SU-DHL-6 (cell line): Measurements from ENCODE around the gene PLSCR4.
"Not testable (repeated sequence)": the region's sequence is repeated elsewhere in the genome, so short reads cannot be mapped to it uniquely, and the experiment has no call there.

ENCODE experiments used
- H2AFZ ChIP-seq: fragments of 200-600 bp; sonication (generic); 2 replicates; pipeline ENCODE4 v1.6.1; 2014; ENCODE audit warnings: low read depth, mild to moderate bottlenecking, moderate library complexity, mixed read lengths, antibody characterized with exemption, low read length; ENCODE audit not compliant: severe bottlenecking
- H3F3A ChIP-seq: fragments of 200-600 bp; shearing (Covaris generic); 2 replicates; pipeline ENCODE4 v1.6.0; 2016; ENCODE audit warnings: antibody characterized with exemption, mild to moderate bottlenecking; ENCODE audit not compliant: insufficient read depth
- H3K27ac ChIP-seq: fragments of 200-600 bp; sonication (generic); 2 replicates; pipeline ENCODE4 v1.5.1; 2016; ENCODE audit warnings: low read depth, mild to moderate bottlenecking, low read length, moderate library complexity, mixed read lengths
- H3K27me3 ChIP-seq: fragments of 200-600 bp; sonication (generic), shearing (Covaris generic); 2 replicates; pipeline ENCODE4 v1.6.0; 2014; ENCODE audit warnings: mild to moderate bottlenecking, low read length
- H3K36me3 ChIP-seq: fragments of 200-600 bp; sonication (generic); 2 replicates; pipeline ENCODE4 v1.6.1; 2014; ENCODE audit warnings: mild to moderate bottlenecking, low read length, mixed read lengths
- H3K4me2 ChIP-seq: fragments of 300-600, 200-600 bp; shearing (Covaris generic), sonication (generic); 2 replicates; pipeline ENCODE4 v1.6.0; 2014; ENCODE audit warnings: low read length, low read depth, mild to moderate bottlenecking; ENCODE audit not compliant: poor library complexity, severe bottlenecking
- H3K4me3 ChIP-seq: fragments of 200-600 bp; sonication (generic); 2 replicates; pipeline ENCODE4 v1.5.1; 2014; ENCODE audit warnings: antibody characterized with exemption, low read length, mild to moderate bottlenecking, mixed read lengths; ENCODE audit not compliant: insufficient read depth, poor library complexity, severe bottlenecking
- H3K79me2 ChIP-seq: fragments of 200-600 bp; sonication (generic); 2 replicates; pipeline ENCODE4 v1.6.1; 2014; ENCODE audit warnings: mild to moderate bottlenecking, low read length, moderate library complexity; ENCODE audit not compliant: insufficient read depth
- H3K9ac ChIP-seq: fragments of 200-600 bp; sonication (generic); 2 replicates; pipeline ENCODE4 v1.7.0; 2014; ENCODE audit warnings: mild to moderate bottlenecking, low read length
- H3K9me2 ChIP-seq: fragments of 200-600 bp; sonication (generic); replicated peaks from 2 replicates; pipeline ENCODE4 v1.6.1; 2014; ENCODE audit warnings: low read length; ENCODE audit not compliant: insufficient read depth
- H3K9me3 ChIP-seq: fragments of 200-600 bp; sonication (generic); 2 replicates; pipeline ENCODE4 v1.6.1; 2014; ENCODE audit warnings: low read length, mixed read lengths; ENCODE audit not compliant: insufficient read depth
- H4K20me1 ChIP-seq: fragments of 200-600 bp; sonication (generic); 2 replicates; pipeline ENCODE4 v1.6.1; 2014; ENCODE audit warnings: low read depth, mild to moderate bottlenecking, antibody characterized with exemption, low read length, moderate library complexity, mixed read lengths
- EZH2phosphoT487 ChIP-seq: fragments of 200-600 bp; sonication (generic), shearing (Covaris generic); conservative IDR thresholded peaks from 2 replicates; pipeline ENCODE4 v1.6.1; 2018; ENCODE audit warnings: mild to moderate bottlenecking, antibody characterized with exemption, low read length, moderate library complexity, mixed read lengths
- TF ChIP-seq, protein P1 (sequence below): fragments of 200-600 bp; sonication (generic); IDR thresholded peaks from one replicate; pipeline ENCODE4 v1.5.1; 2017; ENCODE audit warnings: antibody characterized with exemption, mild to moderate bottlenecking, low read length, moderate library complexity; ENCODE audit not compliant: insufficient read depth, poor library complexity, severe bottlenecking

The PLSCR4 gene

GRCh38 chr3:146259880-146260589, 9.1 kb upstream of the PLSCR4 start:
- H3K27ac ChIP-seq, result no peak overlapping the region
- no peaks in the 10 kb centered on the region for H3K27me3 ChIP-seq
- no peaks in the 10 kb centered on the region for H3K79me2 ChIP-seq
- no peaks in the 10 kb centered on the region for H4K20me1 ChIP-seq
- H3K9me3 ChIP-seq, result no peaks in the 10 kb centered on the region
- H3K4me3 ChIP-seq, result no peak overlapping the region
- H2AFZ ChIP-seq, result no peak overlapping the region
- no peaks in the 10 kb centered on the region for H3K36me3 ChIP-seq
- no peaks in the 10 kb centered on the region for H3K9me2 ChIP-seq
- no peak overlapping the region for H3K9ac ChIP-seq
- no peak overlapping the region for H3K4me2 ChIP-seq
- TF ChIP-seq, protein P1, sequence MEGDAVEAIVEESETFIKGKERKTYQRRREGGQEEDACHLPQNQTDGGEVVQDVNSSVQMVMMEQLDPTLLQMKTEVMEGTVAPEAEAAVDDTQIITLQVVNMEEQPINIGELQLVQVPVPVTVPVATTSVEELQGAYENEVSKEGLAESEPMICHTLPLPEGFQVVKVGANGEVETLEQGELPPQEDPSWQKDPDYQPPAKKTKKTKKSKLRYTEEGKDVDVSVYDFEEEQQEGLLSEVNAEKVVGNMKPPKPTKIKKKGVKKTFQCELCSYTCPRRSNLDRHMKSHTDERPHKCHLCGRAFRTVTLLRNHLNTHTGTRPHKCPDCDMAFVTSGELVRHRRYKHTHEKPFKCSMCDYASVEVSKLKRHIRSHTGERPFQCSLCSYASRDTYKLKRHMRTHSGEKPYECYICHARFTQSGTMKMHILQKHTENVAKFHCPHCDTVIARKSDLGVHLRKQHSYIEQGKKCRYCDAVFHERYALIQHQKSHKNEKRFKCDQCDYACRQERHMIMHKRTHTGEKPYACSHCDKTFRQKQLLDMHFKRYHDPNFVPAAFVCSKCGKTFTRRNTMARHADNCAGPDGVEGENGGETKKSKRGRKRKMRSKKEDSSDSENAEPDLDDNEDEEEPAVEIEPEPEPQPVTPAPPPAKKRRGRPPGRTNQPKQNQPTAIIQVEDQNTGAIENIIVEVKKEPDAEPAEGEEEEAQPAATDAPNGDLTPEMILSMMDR, result no peak
- no peaks in the 10 kb centered on the region for H3F3A ChIP-seq

DNA sequence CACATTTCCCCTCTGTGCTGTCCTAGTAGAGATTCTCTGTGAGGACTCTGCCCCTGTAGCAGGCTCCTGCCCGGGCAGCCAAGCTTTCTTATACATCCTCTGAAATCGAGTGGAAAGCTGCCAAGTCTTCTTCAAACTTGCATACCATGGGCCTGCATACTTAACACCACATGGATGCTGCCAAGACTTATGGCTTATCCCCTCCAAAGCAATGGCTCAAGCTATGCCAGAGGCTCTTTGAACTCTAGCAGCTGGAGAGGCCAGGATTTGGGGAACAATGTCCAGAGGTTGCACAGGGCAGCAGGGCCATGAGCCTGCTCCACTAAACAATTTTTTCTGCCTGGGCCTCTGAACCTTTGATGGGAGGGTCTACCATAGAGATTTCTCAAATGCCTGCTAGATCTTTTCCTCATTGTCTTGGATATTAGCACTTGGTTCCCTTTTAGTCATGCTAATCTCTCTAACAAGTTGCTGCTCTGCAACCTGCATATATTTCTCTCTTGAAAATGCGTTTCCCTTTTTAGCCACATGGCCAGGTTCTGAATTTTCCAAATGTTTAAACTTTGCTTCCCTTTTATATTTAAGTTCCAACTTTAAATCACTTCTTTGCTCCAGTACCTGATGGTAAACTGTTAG, 6.1 kb upstream of the PLSCR4 start:
- H3K4me3 ChIP-seq, result no peak overlapping the region
- no peaks in the 10 kb centered on the region for H3K27me3 ChIP-seq
- H3K4me2 ChIP-seq, result no peak overlapping the region
- no peaks in the 10 kb centered on the region for H4K20me1 ChIP-seq
- no peaks in the 10 kb centered on the region for H3K36me3 ChIP-seq
- no peak overlapping the region for H2AFZ ChIP-seq
- H3F3A ChIP-seq, result no peaks in the 10 kb centered on the region
- TF ChIP-seq, protein P1, result no peak
- no peaks in the 10 kb centered on the region for H3K9me2 ChIP-seq
- no peaks in the 10 kb centered on the region for H3K79me2 ChIP-seq
- no peak overlapping the region for H3K27ac ChIP-seq
- no peaks in the 10 kb centered on the region for H3K9me3 ChIP-seq
- no peak overlapping the region for H3K9ac ChIP-seq

- not testable (repeated sequence) for H3F3A ChIP-seq, H3K27ac ChIP-seq, H3K27me3 ChIP-seq, H3K9ac ChIP-seq, H2AFZ ChIP-seq, H3K4me2 ChIP-seq, H3K79me2 ChIP-seq, H3K9me3 ChIP-seq, H4K20me1 ChIP-seq, H3K9me2 ChIP-seq, H3K36me3 ChIP-seq, H3K4me3 ChIP-seq
Measured at GRCh38 chr3:146252445-146252844, 1.5 kb upstream of the PLSCR4 start.

DNA sequence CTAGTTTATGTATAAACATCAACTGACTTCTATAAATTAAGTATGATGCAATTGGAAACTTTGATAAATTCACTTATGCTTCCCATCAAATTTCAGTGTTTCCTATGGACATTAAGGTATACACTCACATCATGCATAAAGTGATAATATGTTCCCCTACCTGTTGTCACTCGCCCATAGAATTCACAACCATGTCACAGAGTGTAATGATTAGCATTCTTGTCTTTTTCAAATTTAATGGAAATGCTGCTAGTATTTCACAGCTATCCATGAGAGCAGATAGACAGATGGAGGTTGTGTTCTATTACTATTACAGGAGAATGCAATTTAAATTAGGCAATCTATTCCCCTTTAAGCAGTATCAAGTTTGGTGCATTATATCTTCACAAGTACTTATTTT, 984 bp downstream of the PLSCR4 start:
- Histone ChIP-seq H3K27ac (no peak overlapping the region), H3K4me3 (no peak overlapping the region), H2AFZ (no peak overlapping the region), H3K9ac (no peak overlapping the region), H3K9me3 (no peaks in the 10 kb centered on the region), H3K27me3 (no peaks in the 10 kb centered on the region), H3K79me2 (no peaks in the 10 kb centered on the region), H3K4me2 (no peak overlapping the region), H3K36me3 (no peaks in the 10 kb centered on the region), H3K9me2 (no peaks in the 10 kb centered on the region), H3F3A (no peaks in the 10 kb centered on the region), H4K20me1 (no peaks in the 10 kb centered on the region)
- no peak for TF ChIP-seq EZH2phosphoT487
- TF ChIP-seq, protein P1, result no peak
